Activated CD4-positive, alpha-beta T cell treated with anti-CD3 and anti-CD28 coated beads for 36 hours (primary cell): ENCODE data around the gene KIF6. TPM values are rescaled to one million over a fixed set of nuclear protein-coding genes. Genes with fewer than 3 reads are reported as not detected.
"Not testable (repeated sequence)": the region's sequence is repeated elsewhere in the genome, so short reads cannot be mapped to it uniquely, and the experiment has no call there.

ENCODE experiments used
- ATAC-seq: fragments of 200-7000 bp; cut with Tn5 transposase; one replicate; pipeline ENCODE4 v1.10.0; 2021; ENCODE audit warnings: mild to moderate bottlenecking, moderate library complexity
- CTCF ChIA-PET: fragments of 350-600 bp; sonication (Branson Sonifier 250); formaldehyde crosslinking; loops from one replicate; lab custom pipeline; 2021; ENCODE audit warnings: antibody characterized with exemption; lab: Charles Lee
- POLR2A ChIA-PET: fragments of 350-600 bp; sonication (Branson Sonifier 250); formaldehyde crosslinking; loops from one replicate; lab custom pipeline; 2021; ENCODE audit warnings: antibody characterized with exemption, inconsistent platforms; lab: Charles Lee
- DNase-seq: peaks from one replicate; pipeline ENCODE4 v3.0.0-alpha.2; 2020
- H3K27ac Mint-ChIP-seq: one replicate; pipeline ENCODE4 v1.8.0; 2021; ENCODE audit warnings: mixed read lengths
- H3K27me3 Mint-ChIP-seq: one replicate; pipeline ENCODE4 v1.8.0; 2021; ENCODE audit warnings: mixed read lengths
- H3K36me3 Mint-ChIP-seq: one replicate; pipeline ENCODE4 v1.8.0; 2021; ENCODE audit warnings: low read depth, mixed read lengths
- H3K4me1 Mint-ChIP-seq: one replicate; pipeline ENCODE4 v1.8.0; 2021; ENCODE audit warnings: mixed read lengths
- H3K4me3 Mint-ChIP-seq: one replicate; pipeline ENCODE4 v1.8.0; 2021; ENCODE audit warnings: mild to moderate bottlenecking, moderate library complexity, mixed read lengths
- H3K9me3 Mint-ChIP-seq: one replicate; pipeline ENCODE4 v1.8.0; 2021; ENCODE audit warnings: low read depth, mixed read lengths
- intact Hi-C, 2 experiments: fragments of 100-400 bp; cut with DNase I in 1 of 2; cut with micrococcal nuclease in 1 of 2; formaldehyde crosslinking; loops; one replicate each; pipeline versions ENCODE4 v1.14.2 to v1.15.1; 2022 to 2024; cut with DNase I, micrococcal nuclease
- total RNA-seq, 2 experiments: library from RNA; stranded (reverse); gene quantifications; one replicate each; pipeline ENCODE4 v1.2.3, GENCODE V29; 2021

KIF6 gene
- total RNA-seq, 2 experiments from 2014 or later: 0.43 to 0.49 TPM

DNA sequence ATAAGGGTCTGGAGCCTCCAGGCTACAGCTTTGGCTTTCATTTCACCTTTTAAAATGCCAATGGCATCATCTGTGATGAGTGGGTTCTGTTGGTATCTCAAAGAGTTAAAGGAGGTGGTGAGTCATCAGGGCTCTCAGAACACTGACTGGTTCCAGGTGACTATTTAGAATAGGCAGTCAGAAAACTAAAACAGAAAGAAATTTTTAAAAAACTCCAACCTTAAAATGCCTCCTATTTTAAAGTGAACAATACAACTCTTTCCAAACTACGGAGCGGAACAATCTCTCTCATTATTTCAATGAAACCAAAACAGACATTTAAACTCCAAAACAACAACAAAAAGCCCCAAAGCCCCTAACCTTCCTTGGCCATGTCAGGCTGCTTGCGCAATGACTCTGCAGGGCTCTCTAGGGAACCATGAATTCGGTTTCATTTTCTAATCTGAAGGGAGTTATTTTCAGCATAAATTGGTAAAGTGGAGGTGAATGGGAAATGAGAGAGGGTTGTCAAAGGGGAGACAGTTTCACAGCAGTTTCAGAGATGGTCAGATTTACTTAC is 194.9 kb downstream of the KIF6 start:
- peak; percentile 86 for ATAC-seq
- Mint-ChIP-seq H3K4me1 (peaks cover 5% of the 10 kb centered on the region), H3K27ac (peak overlapping the region; percentile 8), H3K9me3 (no peaks in the 10 kb centered on the region), H3K4me3 (no peak overlapping the region), H3K27me3 (peaks cover 33% of the 10 kb centered on the region), H3K36me3 (no peaks in the 10 kb centered on the region)
- intact Hi-C loops: no loop called here
- DNase-seq: peak; percentile 25
- ChIA-PET CTCF (no interaction called here), POLR2A (no interaction called here)

DNA sequence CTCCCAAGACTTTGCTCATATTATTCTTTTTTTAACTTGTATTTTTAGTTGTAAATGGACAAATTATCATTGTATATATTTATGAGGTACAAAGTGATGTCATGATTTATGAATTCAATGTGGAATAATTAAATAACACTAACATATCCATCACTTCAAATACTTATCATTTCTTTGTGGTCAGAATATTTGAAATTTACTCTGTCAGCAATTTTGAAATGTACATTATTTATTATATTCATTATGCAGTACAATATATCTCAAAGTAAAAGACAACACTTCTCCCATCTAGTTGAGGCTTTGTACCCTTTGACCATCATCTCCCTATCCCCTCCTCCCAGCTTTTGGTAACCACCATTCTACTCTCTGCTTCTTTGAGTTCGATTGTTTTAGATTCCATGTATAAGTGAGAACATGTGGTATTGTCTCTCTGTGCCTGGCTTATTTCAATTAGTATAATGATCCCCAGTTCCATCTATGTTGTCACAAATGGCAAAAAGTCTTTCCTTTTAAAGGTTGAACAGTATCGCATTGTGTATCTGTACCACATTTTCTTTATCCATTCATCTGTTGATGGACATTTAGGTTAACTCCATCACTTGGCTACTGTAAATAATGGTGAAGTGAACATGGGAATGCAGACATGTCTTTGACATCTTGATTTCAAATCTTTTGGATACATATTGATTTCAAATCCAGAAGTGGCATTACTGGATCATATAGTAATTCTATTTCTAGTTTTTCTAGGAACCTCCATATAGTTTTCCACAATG is 197.2 kb downstream of the KIF6 start:
- ChIA-PET POLR2A (no interaction called here), CTCF (no interaction called here)

DNA sequence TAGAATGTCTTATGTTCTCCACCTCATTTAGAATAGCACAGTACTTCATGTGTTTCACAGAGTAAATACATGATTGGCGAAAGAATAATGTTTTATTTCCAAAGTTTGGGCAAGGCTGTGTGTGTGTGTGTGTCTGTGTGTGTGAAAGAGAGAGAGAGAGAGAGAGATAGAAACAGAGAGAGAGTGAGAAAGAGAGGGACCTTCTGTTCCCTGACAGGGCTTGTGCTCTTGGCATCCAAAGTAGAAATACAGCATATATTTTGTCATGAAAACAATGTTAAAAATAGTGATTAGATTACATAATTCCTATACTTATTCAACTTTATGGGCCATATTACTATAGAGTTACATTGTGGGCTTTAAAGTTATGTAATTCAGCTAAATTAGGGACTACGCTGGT is 201.2 kb downstream of the KIF6 start:
- CTCF ChIA-PET: no interaction called here
- no peaks in the 10 kb centered on the region for H3K9me3 Mint-ChIP-seq
- POLR2A ChIA-PET: no interaction called here
- no peak overlapping the region for H3K27ac Mint-ChIP-seq
- DNase-seq (no peak), ATAC-seq (no peak)
- intact Hi-C loops: no loop called here
- H3K4me3 Mint-ChIP-seq: no peak overlapping the region
- no peaks in the 10 kb centered on the region for H3K36me3 Mint-ChIP-seq
- peaks cover 20% of the 10 kb centered on the region for H3K27me3 Mint-ChIP-seq
- no peaks in the 10 kb centered on the region for H3K4me1 Mint-ChIP-seq

More for the DNA sequence above, 197.2 kb downstream of the KIF6 start:
- Mint-ChIP-seq H3K27ac (no peak overlapping the region), H3K36me3 (no peaks in the 10 kb centered on the region), H3K27me3 (peaks cover 31% of the 10 kb centered on the region), H3K4me1 (peaks cover 5% of the 10 kb centered on the region), H3K4me3 (no peak overlapping the region), H3K9me3 (no peaks in the 10 kb centered on the region)
- no peak for ATAC-seq
- intact Hi-C loops: no loop called here
- no peak for DNase-seq

- no peaks in the 10 kb centered on the region for H3K4me1 Mint-ChIP-seq
- H3K36me3 Mint-ChIP-seq: no peaks in the 10 kb centered on the region
- H3K9me3 Mint-ChIP-seq: no peaks in the 10 kb centered on the region
- intact Hi-C loops: no loop called here
- peaks cover 9% of the 10 kb centered on the region for H3K27me3 Mint-ChIP-seq
- no peak overlapping the region for H3K27ac Mint-ChIP-seq
- ChIA-PET CTCF (no interaction called here), POLR2A (no interaction called here)
- H3K4me3 Mint-ChIP-seq: no peak overlapping the region
- no peak for DNase-seq
- no peak for ATAC-seq
Observed at GRCh38 chr6:39521958-39522357, 203.2 kb downstream of the KIF6 start.

DNA sequence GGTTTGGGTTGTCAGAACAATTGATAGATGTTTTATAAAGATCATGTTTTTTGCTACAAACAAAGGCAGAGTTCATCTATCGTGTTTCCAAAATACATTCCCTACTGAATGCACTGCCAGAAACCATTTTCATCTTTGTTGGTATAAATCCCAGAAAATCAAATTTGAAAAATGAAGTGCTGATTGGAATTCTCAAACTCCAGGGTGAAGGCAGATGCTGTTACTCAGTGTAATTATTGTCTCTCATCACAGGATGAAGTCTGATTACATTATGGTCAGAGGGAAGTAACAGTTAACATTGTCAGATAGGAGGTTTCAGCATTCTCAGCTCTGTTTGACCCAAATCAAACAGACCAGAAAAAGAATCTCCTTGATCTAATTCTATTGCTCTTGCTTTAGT is 204.3 kb downstream of the KIF6 start:
- Mint-ChIP-seq H3K27ac (no peak overlapping the region), H3K9me3 (no peaks in the 10 kb centered on the region), H3K36me3 (no peaks in the 10 kb centered on the region), H3K4me3 (no peak overlapping the region), H3K27me3 (peaks cover 2% of the 10 kb centered on the region), H3K4me1 (no peaks in the 10 kb centered on the region)
- intact Hi-C loops: no loop called here
- ATAC-seq (no peak), DNase-seq (no peak)
- ChIA-PET CTCF (no interaction called here), POLR2A (no interaction called here)

- H3K4me1 Mint-ChIP-seq: no peaks in the 10 kb centered on the region
- ATAC-seq (no peak), DNase-seq (no peak)
- POLR2A ChIA-PET: no interaction called here
- H3K27ac Mint-ChIP-seq: no peak overlapping the region
- intact Hi-C loops: no loop called here
- H3K27me3 Mint-ChIP-seq: peaks cover 2% of the 10 kb centered on the region
- H3K4me3 Mint-ChIP-seq: no peak overlapping the region
- CTCF ChIA-PET: interaction anchor here (0.6 kb wide), 1 partner anchor 392 kb away, joined by 3 read pairs; no protein-coding TSS in a partner anchor
- H3K9me3 Mint-ChIP-seq: no peaks in the 10 kb centered on the region
- no peaks in the 10 kb centered on the region for H3K36me3 Mint-ChIP-seq
Observed at GRCh38 chr6:39520411-39520810, 204.8 kb downstream of the KIF6 start.

- ATAC-seq: no peak
- H3K36me3 Mint-ChIP-seq: no peaks in the 10 kb centered on the region
- ChIA-PET POLR2A (no interaction called here), CTCF (interaction anchor here (1.4 kb wide), 1 partner anchor 26 kb away, joined by 3 read pairs; no protein-coding TSS in a partner anchor)
- peaks cover 4% of the 10 kb centered on the region for H3K27me3 Mint-ChIP-seq
- no peak overlapping the region for H3K4me3 Mint-ChIP-seq
- H3K27ac Mint-ChIP-seq: no peak overlapping the region
- DNase-seq: no peak
- intact Hi-C loops: no loop called here
- no peaks in the 10 kb centered on the region for H3K4me1 Mint-ChIP-seq
- no peaks in the 10 kb centered on the region for H3K9me3 Mint-ChIP-seq
Observed at GRCh38 chr6:39518221-39518620, 207.0 kb downstream of the KIF6 start.

DNA sequence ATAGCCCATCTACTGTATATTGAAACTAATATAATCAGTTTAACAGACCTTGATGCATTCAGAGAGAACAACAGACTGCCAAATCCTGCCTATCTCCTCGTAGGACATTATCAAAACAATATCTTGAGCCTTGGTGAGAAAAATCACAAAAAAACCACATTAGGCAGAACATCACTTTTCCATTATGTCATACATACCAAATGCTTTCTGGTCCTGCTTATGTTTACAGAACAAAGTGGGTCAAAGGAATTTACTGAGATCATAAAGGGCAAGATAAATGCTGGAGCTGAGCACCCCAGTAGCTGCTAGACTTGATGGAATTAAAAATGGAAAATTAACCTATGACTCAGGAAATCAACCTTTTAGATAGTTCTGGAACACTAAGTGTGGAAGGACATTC is 207.5 kb downstream of the KIF6 start:
- Mint-ChIP-seq H3K36me3 (no peaks in the 10 kb centered on the region), H3K4me3 (no peak overlapping the region), H3K27ac (no peak overlapping the region), H3K27me3 (peaks cover 4% of the 10 kb centered on the region), H3K9me3 (no peaks in the 10 kb centered on the region), H3K4me1 (no peaks in the 10 kb centered on the region)
- POLR2A ChIA-PET: no interaction called here
- intact Hi-C loops: no loop called here
- CTCF ChIA-PET: no interaction called here
- no peak for DNase-seq
- no peak for ATAC-seq

DNA sequence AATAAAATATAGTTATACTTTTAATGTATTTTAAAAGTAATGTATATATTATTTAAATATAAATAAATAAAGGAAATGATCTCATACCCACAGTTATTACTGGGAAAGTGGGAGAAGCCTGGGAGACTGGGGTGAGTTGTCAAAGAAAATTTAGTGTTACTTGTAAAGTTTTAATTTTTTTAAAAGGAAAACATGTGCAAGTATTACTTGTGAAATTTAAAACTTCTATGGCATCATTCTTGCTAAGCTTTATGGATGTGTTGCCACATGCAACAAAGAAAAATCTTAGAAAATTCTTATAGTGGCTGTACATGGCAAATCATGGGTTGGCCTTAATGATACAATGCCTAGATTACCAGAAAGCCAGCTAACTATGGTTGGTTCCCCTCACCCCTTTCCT is 208.7 kb downstream of the KIF6 start:
- DNase-seq (no peak), ATAC-seq (no peak)
- POLR2A ChIA-PET: no interaction called here
- Mint-ChIP-seq H3K9me3 (no peaks in the 10 kb centered on the region), H3K27ac (no peak overlapping the region), H3K4me3 (no peak overlapping the region), H3K27me3 (peaks cover 4% of the 10 kb centered on the region), H3K36me3 (no peaks in the 10 kb centered on the region), H3K4me1 (no peaks in the 10 kb centered on the region)
- intact Hi-C loops: no loop called here
- CTCF ChIA-PET: no interaction called here

DNA sequence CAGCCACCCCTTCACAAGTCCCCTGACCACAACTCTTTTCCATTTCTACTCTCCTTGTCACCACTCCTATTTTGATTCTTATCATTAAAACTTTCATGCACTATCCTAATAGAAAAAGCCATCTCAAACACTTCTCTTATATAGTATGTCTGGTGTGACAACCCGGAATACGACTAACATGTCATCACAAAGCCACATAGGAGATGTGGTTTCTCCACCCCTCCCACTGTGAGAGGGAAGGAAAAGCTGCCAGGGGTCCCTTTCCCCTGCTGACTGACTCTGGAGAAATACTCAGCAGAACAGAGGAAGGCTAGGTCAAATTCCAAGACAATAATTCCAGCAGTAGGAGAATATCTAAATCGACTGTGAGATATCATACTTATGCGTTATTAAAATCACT is 209.7 kb downstream of the KIF6 start:
- no peak for DNase-seq
- intact Hi-C loops: no loop called here
- Mint-ChIP-seq H3K9me3 (no peaks in the 10 kb centered on the region), H3K27ac (no peak overlapping the region), H3K4me1 (no peaks in the 10 kb centered on the region), H3K4me3 (no peak overlapping the region), H3K36me3 (no peaks in the 10 kb centered on the region), H3K27me3 (peaks cover 4% of the 10 kb centered on the region)
- ATAC-seq: no peak
- POLR2A ChIA-PET: no interaction called here
- CTCF ChIA-PET: no interaction called here

DNA sequence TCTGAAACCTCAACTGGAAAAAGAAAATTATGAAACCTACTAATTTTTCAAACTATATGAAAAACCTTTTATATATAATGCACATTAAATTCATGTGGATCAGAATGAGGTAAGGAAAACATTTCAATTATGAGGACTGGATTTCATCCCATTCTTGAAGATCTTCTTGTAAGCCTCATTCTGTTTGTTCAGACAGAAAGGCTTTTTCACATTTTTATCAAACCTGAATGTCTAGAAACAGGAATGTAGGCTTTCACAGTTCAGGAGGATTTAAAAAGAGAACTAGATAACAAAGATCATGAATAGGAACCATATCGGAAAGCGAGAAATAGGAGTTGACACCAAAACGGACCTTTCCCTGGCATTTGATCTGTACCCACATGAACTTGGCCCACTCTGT is 210.2 kb downstream of the KIF6 start:
- H3K27me3 Mint-ChIP-seq: peaks cover 4% of the 10 kb centered on the region
- no peak overlapping the region for H3K4me3 Mint-ChIP-seq
- DNase-seq: no peak
- H3K27ac Mint-ChIP-seq: no peak overlapping the region
- no peaks in the 10 kb centered on the region for H3K9me3 Mint-ChIP-seq
- no peaks in the 10 kb centered on the region for H3K36me3 Mint-ChIP-seq
- CTCF ChIA-PET: interaction anchor here (0.8 kb wide), 1 partner anchor 750 kb away, joined by 4 read pairs; no protein-coding TSS in a partner anchor
- ATAC-seq: no peak
- H3K4me1 Mint-ChIP-seq: no peaks in the 10 kb centered on the region
- POLR2A ChIA-PET: no interaction called here
- intact Hi-C loops: no loop called here

GRCh38 chr6:39509831-39510230 is 215.4 kb downstream of the KIF6 start:
- ATAC-seq, H3K4me1 Mint-ChIP-seq, intact Hi-C loops, POLR2A ChIA-PET, H3K27me3 Mint-ChIP-seq, H3K9me3 Mint-ChIP-seq, CTCF ChIA-PET, H3K36me3 Mint-ChIP-seq, H3K27ac Mint-ChIP-seq, DNase-seq, H3K4me3 Mint-ChIP-seq: not testable (repeated sequence)
